ENCODE measurements around the gene PLCB1.
A peak's percentile ranks its signal among the peaks of the same experiment; 100 is the strongest.

Gene PLCB1

GRCh38 chr20:8223091-8223870, 91.2 kb downstream of the PLCB1 start:
- TF ChIP-seq CTCF (IDR thresholded peaks at IDR 0.05; ENCODE audit: low read depth, low read length) = no peak
- H3K4me3 ChIP-seq (replicated peaks in 1 of 2; ENCODE audit: low read depth in 2 of 2, low read length in 2 of 2) = no peak overlapping the region
- DNase-seq (ENCODE audit: low read depth in 2 of 2) = peak; percentile 87 to 91

GRCh38 chr20:8225658-8226057, 93.6 kb downstream of the PLCB1 start:
- TF ChIP-seq CTCF (IDR thresholded peaks at IDR 0.05; ENCODE audit: low read depth, low read length) = no peak
- H3K4me3 ChIP-seq (replicated peaks in 1 of 2; ENCODE audit: low read depth in 2 of 2, low read length in 2 of 2) = no peak overlapping the region
- DNase-seq (ENCODE audit: low read depth in 2 of 2) = no peak

GRCh38 chr20:8226106-8226505, 94.0 kb downstream of the PLCB1 start:
- no peak for DNase-seq (ENCODE audit: low read depth in 2 of 2)
- H3K4me3 ChIP-seq (replicated peaks in 1 of 2; ENCODE audit: low read depth in 2 of 2, low read length in 2 of 2) = no peak overlapping the region
- no peak for TF ChIP-seq CTCF (IDR thresholded peaks at IDR 0.05; ENCODE audit: low read depth, low read length)

GRCh38 chr20:8227293-8227692, 95.2 kb downstream of the PLCB1 start:
- no peak for DNase-seq (ENCODE audit: low read depth in 2 of 2)
- no peak for TF ChIP-seq CTCF (IDR thresholded peaks at IDR 0.05; ENCODE audit: low read depth, low read length)
- no peak overlapping the region for H3K4me3 ChIP-seq (replicated peaks in 1 of 2; ENCODE audit: low read depth in 2 of 2, low read length in 2 of 2)

GRCh38 chr20:8228315-8228714, 96.2 kb downstream of the PLCB1 start:
- no peak overlapping the region for H3K4me3 ChIP-seq (replicated peaks in 1 of 2; ENCODE audit: low read depth in 2 of 2, low read length in 2 of 2)
- no peak for DNase-seq (ENCODE audit: low read depth in 2 of 2)
- no peak for TF ChIP-seq CTCF (IDR thresholded peaks at IDR 0.05; ENCODE audit: low read depth, low read length)

- DNase-seq (ENCODE audit: low read depth in 2 of 2) = no peak
- TF ChIP-seq CTCF (IDR thresholded peaks at IDR 0.05; ENCODE audit: low read depth, low read length) = no peak
- no peak overlapping the region for H3K4me3 ChIP-seq (replicated peaks in 1 of 2; ENCODE audit: low read depth in 2 of 2, low read length in 2 of 2)
These were observed 97.0 kb downstream of the PLCB1 start for GRCh38 chr20:8229090-8229489.

- TF ChIP-seq CTCF (IDR thresholded peaks at IDR 0.05; ENCODE audit: low read depth, low read length) = no peak
- no peak for DNase-seq (ENCODE audit: low read depth in 2 of 2)
- no peak overlapping the region for H3K4me3 ChIP-seq (replicated peaks in 1 of 2; ENCODE audit: low read depth in 2 of 2, low read length in 2 of 2)
These were observed 99.0 kb downstream of the PLCB1 start for GRCh38 chr20:8231038-8231437.
